OCI-LY3 (cell line): ENCODE data around the gene GAS7.

ENCODE experiments used
- CTCF ChIP-seq: fragments of 200-600, 300-600 bp; sonication (generic); IDR thresholded peaks from 2 replicates; pipeline ENCODE4 v1.5.1; 2014; ENCODE audit warnings: antibody characterized with exemption, low read length, low read depth
- EZH2phosphoT487 ChIP-seq: fragments of 200-600 bp; shearing (Covaris generic); IDR thresholded peaks from 2 replicates; pipeline ENCODE4 v1.6.1; 2018; ENCODE audit warnings: antibody characterized with exemption, mixed run types, low read depth

- TF ChIP-seq CTCF = no peak
- TF ChIP-seq EZH2phosphoT487 = no peak
Observed at GRCh38 chr17:10091046-10091445, 107.4 kb downstream of the GAS7 start.
